ENCODE data around the gene TLR5.

GRCh38 chr1:223095870-223096269, 47.2 kb downstream of the TLR5 start:
- no peak for TF ChIP-seq CTCF (IDR thresholded peaks at IDR 0.05)
- no peak for TF ChIP-seq POLR2A (IDR thresholded peaks at IDR 0.05)
- no peak for TF ChIP-seq POLR2AphosphoS5 (IDR thresholded peaks at IDR 0.05)

All from upper lobe of left lung (tissue), 4 donors.